Panc1 (cell line): Measurements from ENCODE around the gene EEF1AKMT3. TPM values are rescaled to one million over a fixed set of nuclear protein-coding genes. Genes with fewer than 3 reads are reported as not detected.

Source experiments
- ATAC-seq: fragments of 200-7000 bp; cut with Tn5 transposase; 2 replicates; pipeline ENCODE4 v1.9.1; 2020; ENCODE audit warnings: mild to moderate bottlenecking, moderate library complexity
- BruUV-seq: library from RNA; stranded (reverse); fragments of 400-500 nt; replicated peaks from 2 replicates; lab custom pipeline; 2021; lab: Mats Ljungman, UMichigan
- CTCF ChIA-PET: fragments of 300-600 bp; sonication (Branson Sonifier 250); formaldehyde crosslinking; loops from one replicate; lab custom pipeline; 2022; ENCODE audit warnings: antibody characterized with exemption; lab: Charles Lee
- POLR2A ChIA-PET: fragments of 300-600 bp; sonication (Branson Sonifier 250); formaldehyde crosslinking; loops from one replicate; lab custom pipeline; 2022; ENCODE audit warnings: antibody characterized with exemption; lab: Charles Lee
- DNase-seq: peaks from one replicate; pipeline ENCODE4 v3.0.0-alpha.2; 2010; ENCODE audit warnings: low read depth, low spot score
- H3K27ac ChIP-seq: 2 replicates; pipeline ENCODE4 v1.5.1; 2011; ENCODE audit warnings: mild to moderate bottlenecking, low read length, inconsistent platforms
- H3K27me3 ChIP-seq: fragments of 200-500 bp; sonication (Bioruptor generic); 2 replicates; pipeline ENCODE4 v1.6.0; 2014; ENCODE audit warnings: low read length, inconsistent platforms; ENCODE audit not compliant: control insufficient read depth, insufficient read depth
- H3K36me3 ChIP-seq: fragments of 200-500 bp; sonication (Bioruptor generic); 2 replicates; pipeline ENCODE4 v1.5.1; 2014; ENCODE audit warnings: inconsistent platforms, mild to moderate bottlenecking, low read length, moderate library complexity; ENCODE audit not compliant: control insufficient read depth, insufficient read depth
- H3K4me1 ChIP-seq: 2 replicates; pipeline ENCODE4 v1.5.1; 2011; ENCODE audit warnings: inconsistent platforms, mild to moderate bottlenecking, low read length, moderate library complexity; ENCODE audit not compliant: control insufficient read depth, insufficient read depth
- H3K4me3 ChIP-seq, 2 experiments: 2 replicates each; pipeline ENCODE4 v1.5.1; 2011 to 2012; ENCODE audit warnings: low read depth in 2 of 2, low read length in 2 of 2, mild to moderate bottlenecking in 2 of 2, inconsistent platforms in 1 of 2, moderate library complexity in 1 of 2
- H3K9me3 ChIP-seq: fragments of 200-500 bp; sonication (Bioruptor generic); 2 replicates; pipeline ENCODE4 v1.5.1; 2014; ENCODE audit warnings: low read depth, mild to moderate bottlenecking, inconsistent platforms, low read length, moderate library complexity; ENCODE audit not compliant: control insufficient read depth, insufficient read depth
- POLR2AphosphoS5 ChIP-seq: IDR thresholded peaks from 2 replicates; pipeline ENCODE4 v1.6.1; 2012; ENCODE audit warnings: mild to moderate bottlenecking, low read depth, low read length, moderate library complexity
- SIN3A ChIP-seq: IDR thresholded peaks from 2 replicates; pipeline ENCODE4 v1.6.1; 2012; ENCODE audit warnings: low read depth, mild to moderate bottlenecking, low read length, moderate library complexity, borderline replicate concordance; ENCODE audit not compliant: insufficient read depth
- TCF7L2 ChIP-seq: IDR thresholded peaks from 2 replicates; pipeline ENCODE4 v1.6.1; 2011; ENCODE audit warnings: mild to moderate bottlenecking, low read depth, low read length, inconsistent platforms
- in situ Hi-C: cut with HindIII; loops from 2 replicates; pipeline ENCODE4 v1.10.0; 2016; ENCODE audit warnings: low sequenced_read_pairs, low pct_unique_long_range_greater_than_20kb
- intact Hi-C: fragments of 100-400 bp; cut with micrococcal nuclease; formaldehyde crosslinking; loops from one replicate; pipeline ENCODE4 v1.10.0; 2022; ENCODE audit not compliant: unreplicated experiment
- total RNA-seq: library from RNA; stranded (reverse); gene quantifications from one replicate; pipeline ENCODE4 v1.2.1, GENCODE V29; 2021; ENCODE audit not compliant: unreplicated experiment
- TF ChIP-seq, protein P1 (sequence below): fragments of 450-650 bp; IDR thresholded peaks from 2 replicates; pipeline ENCODE4 v1.5.1; 2017; ENCODE audit warnings: mild to moderate bottlenecking
- TF ChIP-seq, protein P2 (sequence below), 2 experiments: IDR thresholded peaks; 2 replicates each; pipeline ENCODE4 v1.6.1; 2011 to 2012; ENCODE audit warnings: low read depth in 2 of 2, control low read depth in 1 of 2, low read length in 1 of 2, mild to moderate bottlenecking in 1 of 2, moderate library complexity in 1 of 2; ENCODE audit not compliant: insufficient read depth in 1 of 2

Gene EEF1AKMT3
- total RNA-seq, 1 experiment from 2014 or later = 7.4 TPM

DNA sequence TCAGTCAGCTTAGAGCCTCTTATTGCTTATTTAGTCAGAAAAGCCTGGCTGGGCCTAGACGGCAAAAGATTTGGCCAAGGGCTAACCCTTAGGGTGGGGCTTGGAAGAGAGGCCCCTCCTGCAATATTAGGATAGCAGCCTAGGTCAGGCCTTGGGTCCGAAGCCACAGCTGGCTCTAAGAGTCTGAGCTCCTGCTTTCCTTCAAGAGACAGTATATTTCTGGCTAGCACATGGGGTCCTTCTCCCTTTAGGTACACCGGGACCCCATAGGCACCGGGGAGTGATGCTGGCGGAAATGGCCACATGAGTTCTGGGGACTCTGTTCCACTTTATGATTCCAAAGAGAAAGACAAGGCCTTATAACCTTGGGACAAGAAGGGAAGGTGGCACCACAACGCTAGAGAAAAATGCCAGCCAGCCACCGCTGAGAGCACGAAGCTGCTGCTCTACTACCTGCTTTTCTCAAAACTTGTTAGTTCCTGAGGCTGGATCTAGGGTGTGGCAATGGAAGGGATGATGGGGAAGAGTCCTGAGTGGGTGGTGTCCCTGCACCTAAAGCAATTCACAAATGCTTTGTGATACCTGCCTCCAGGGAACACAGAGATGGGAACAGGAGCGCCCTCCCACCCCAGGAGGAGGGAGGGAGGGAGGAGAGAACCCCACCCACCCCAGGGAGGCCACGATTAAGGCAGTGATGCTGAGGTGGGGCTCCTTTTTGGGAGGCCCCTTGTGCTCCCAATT lies 49.2 kb downstream of the EEF1AKMT3 start:
- no peaks in the 10 kb centered on the region for H3K9me3 ChIP-seq
- no peak for TF ChIP-seq SIN3A
- TF ChIP-seq, protein P1, sequence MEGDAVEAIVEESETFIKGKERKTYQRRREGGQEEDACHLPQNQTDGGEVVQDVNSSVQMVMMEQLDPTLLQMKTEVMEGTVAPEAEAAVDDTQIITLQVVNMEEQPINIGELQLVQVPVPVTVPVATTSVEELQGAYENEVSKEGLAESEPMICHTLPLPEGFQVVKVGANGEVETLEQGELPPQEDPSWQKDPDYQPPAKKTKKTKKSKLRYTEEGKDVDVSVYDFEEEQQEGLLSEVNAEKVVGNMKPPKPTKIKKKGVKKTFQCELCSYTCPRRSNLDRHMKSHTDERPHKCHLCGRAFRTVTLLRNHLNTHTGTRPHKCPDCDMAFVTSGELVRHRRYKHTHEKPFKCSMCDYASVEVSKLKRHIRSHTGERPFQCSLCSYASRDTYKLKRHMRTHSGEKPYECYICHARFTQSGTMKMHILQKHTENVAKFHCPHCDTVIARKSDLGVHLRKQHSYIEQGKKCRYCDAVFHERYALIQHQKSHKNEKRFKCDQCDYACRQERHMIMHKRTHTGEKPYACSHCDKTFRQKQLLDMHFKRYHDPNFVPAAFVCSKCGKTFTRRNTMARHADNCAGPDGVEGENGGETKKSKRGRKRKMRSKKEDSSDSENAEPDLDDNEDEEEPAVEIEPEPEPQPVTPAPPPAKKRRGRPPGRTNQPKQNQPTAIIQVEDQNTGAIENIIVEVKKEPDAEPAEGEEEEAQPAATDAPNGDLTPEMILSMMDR = no peak
- H3K27ac ChIP-seq = no peak overlapping the region
- ChIA-PET POLR2A (interaction anchor here (0.6 kb wide), 1 partner anchor 10 kb away, joined by 3 read pairs; no protein-coding TSS in a partner anchor), CTCF (interaction anchor here (0.7 kb wide), 1 partner anchor 75 kb away, joined by 3 read pairs; no protein-coding TSS in a partner anchor)
- no peaks in the 10 kb centered on the region for H3K27me3 ChIP-seq
- ATAC-seq (no peak), DNase-seq (no peak)
- intact Hi-C loops = no loop called here
- H3K36me3 ChIP-seq = peaks cover 19% of the 10 kb centered on the region
- no peaks in the 10 kb centered on the region for H3K4me1 ChIP-seq
- no TSS peak for BruUV-seq
- in situ Hi-C loops = no loop called here
- no peak overlapping the region for H3K4me3 ChIP-seq

DNA sequence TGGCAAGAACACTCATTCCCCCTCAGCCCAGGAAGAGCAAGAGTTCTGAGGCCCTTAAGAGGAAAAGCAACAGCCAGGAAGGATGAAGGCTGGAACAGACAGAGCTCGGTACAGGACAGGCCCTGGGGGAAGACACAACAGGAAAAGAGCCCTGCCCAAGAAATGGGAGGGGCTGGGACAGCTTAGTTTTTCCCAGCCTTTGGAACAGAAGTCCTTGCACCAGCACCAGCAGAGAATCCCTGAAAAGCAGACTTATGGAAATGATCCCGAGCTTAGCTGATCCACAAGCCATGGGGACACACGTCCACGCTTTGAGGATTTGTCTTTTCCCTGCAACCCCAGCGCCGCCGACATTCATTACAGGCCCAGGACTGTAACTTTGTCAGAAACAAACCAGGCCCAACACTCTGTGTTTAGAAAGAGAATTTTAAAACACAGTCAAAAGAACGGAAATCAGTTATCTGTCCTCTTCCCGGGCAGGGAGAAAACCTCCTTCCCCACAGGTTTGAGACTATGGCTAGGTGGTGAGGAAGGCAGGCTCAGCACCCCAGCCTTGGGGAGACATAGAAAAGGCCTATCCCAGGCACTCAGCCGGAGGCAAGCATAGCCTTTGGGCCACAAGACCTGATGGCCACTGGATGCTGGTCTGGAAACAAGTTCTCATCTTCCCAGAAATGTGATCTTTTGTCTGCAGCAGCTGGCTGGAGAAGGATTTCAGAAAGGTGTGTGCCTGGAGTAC lies 50.1 kb downstream of the EEF1AKMT3 start:
- Histone ChIP-seq H3K27ac (no peak overlapping the region), H3K27me3 (no peaks in the 10 kb centered on the region), H3K36me3 (peaks cover 22% of the 10 kb centered on the region), H3K9me3 (no peaks in the 10 kb centered on the region), H3K4me1 (no peaks in the 10 kb centered on the region), H3K4me3 (no peak overlapping the region)
- no peak for ATAC-seq
- no peak for DNase-seq
- intact Hi-C loops = no loop called here
- BruUV-seq = no TSS peak
- in situ Hi-C loops = no loop called here
- TF ChIP-seq POLR2AphosphoS5 (no peak), TCF7L2 (no peak), SIN3A (no peak)
- TF ChIP-seq, protein P1 = no peak
- TF ChIP-seq, protein P2, sequence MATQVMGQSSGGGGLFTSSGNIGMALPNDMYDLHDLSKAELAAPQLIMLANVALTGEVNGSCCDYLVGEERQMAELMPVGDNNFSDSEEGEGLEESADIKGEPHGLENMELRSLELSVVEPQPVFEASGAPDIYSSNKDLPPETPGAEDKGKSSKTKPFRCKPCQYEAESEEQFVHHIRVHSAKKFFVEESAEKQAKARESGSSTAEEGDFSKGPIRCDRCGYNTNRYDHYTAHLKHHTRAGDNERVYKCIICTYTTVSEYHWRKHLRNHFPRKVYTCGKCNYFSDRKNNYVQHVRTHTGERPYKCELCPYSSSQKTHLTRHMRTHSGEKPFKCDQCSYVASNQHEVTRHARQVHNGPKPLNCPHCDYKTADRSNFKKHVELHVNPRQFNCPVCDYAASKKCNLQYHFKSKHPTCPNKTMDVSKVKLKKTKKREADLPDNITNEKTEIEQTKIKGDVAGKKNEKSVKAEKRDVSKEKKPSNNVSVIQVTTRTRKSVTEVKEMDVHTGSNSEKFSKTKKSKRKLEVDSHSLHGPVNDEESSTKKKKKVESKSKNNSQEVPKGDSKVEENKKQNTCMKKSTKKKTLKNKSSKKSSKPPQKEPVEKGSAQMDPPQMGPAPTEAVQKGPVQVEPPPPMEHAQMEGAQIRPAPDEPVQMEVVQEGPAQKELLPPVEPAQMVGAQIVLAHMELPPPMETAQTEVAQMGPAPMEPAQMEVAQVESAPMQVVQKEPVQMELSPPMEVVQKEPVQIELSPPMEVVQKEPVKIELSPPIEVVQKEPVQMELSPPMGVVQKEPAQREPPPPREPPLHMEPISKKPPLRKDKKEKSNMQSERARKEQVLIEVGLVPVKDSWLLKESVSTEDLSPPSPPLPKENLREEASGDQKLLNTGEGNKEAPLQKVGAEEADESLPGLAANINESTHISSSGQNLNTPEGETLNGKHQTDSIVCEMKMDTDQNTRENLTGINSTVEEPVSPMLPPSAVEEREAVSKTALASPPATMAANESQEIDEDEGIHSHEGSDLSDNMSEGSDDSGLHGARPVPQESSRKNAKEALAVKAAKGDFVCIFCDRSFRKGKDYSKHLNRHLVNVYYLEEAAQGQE (IDR thresholded peaks at IDR 0.05; ENCODE audit: insufficient read depth in 1 of 2, low read depth in 2 of 2, low read length in 1 of 2) = no peak
- POLR2A ChIA-PET = interaction anchor here (0.6 kb wide), 1 partner anchor 90 kb away, joined by 3 read pairs; no protein-coding TSS in a partner anchor
- CTCF ChIA-PET = interaction anchor here (0.7 kb wide), 1 partner anchor 74 kb away, joined by 3 read pairs; no protein-coding TSS in a partner anchor
